Liver (tissue), 9 donors: ENCODE data around the gene MT1M. TPM values are rescaled to one million over a fixed set of nuclear protein-coding genes. Genes with fewer than 3 reads are reported as not detected.
"Not testable (repeated sequence)": the region's sequence is repeated elsewhere in the genome, so short reads cannot be mapped to it uniquely, and the experiment has no call there.

Experiments
- DNase-seq: peaks from one replicate; pipeline ENCODE4 v3.0.0-alpha.2; 2017; ENCODE audit warnings: low spot score
- H3K27ac ChIP-seq, 2 donors: one replicate each; pipeline ENCODE4 v1.7.0; 2013; ENCODE audit warnings: inconsistent platforms in 2 of 2, low read length in 2 of 2, control low read depth in 1 of 2, low read depth in 1 of 2, mild to moderate bottlenecking in 1 of 2
- H3K27me3 ChIP-seq, 4 donors: one replicate each; pipeline versions ENCODE4 v1.6.1 to v1.7.0; 2013; ENCODE audit warnings: low read length in 3 of 4, inconsistent platforms in 1 of 4, mild to moderate bottlenecking in 1 of 4, moderate library complexity in 1 of 4; ENCODE audit not compliant: control insufficient read depth in 4 of 4, insufficient read depth in 4 of 4
- H3K36me3 ChIP-seq, 4 donors: one replicate each; pipeline versions ENCODE4 v1.6.1 to v1.7.0; 2013; ENCODE audit warnings: low read length in 3 of 4, mild to moderate bottlenecking in 3 of 4, low read depth in 1 of 4, moderate library complexity in 1 of 4; ENCODE audit not compliant: control insufficient read depth in 4 of 4, insufficient read depth in 3 of 4
- H3K4me1 ChIP-seq, 4 donors: one replicate each; pipeline versions ENCODE4 v1.6.1 to v1.7.0; 2013; ENCODE audit warnings: low read length in 3 of 4, mild to moderate bottlenecking in 3 of 4, moderate library complexity in 1 of 4; ENCODE audit not compliant: control insufficient read depth in 4 of 4, insufficient read depth in 4 of 4
- H3K4me3 ChIP-seq, 3 donors: one replicate each; pipeline versions ENCODE4 v1.6.1 to v1.7.0; 2013; ENCODE audit warnings: low read length in 3 of 3, control low read depth in 1 of 3, low read depth in 1 of 3, mild to moderate bottlenecking in 1 of 3
- H3K9ac ChIP-seq, 2 donors: one replicate each; pipeline ENCODE4 v1.7.0; 2013; ENCODE audit warnings: low read length in 2 of 2, mild to moderate bottlenecking in 2 of 2, moderate library complexity in 2 of 2, control low read depth in 1 of 2, low read depth in 1 of 2
- H3K9me3 ChIP-seq, 4 donors: one replicate each; pipeline versions ENCODE4 v1.6.1 to v1.7.0; 2013; ENCODE audit warnings: low read length in 3 of 4; ENCODE audit not compliant: control insufficient read depth in 4 of 4
- EGR1 ChIP-seq, 2 donors: IDR thresholded peaks; 2 replicates each; pipeline ENCODE4 v1.6.1; 2016 to 2018; ENCODE audit warnings: antibody characterized with exemption in 2 of 2, low read depth in 2 of 2
- FOXA1 ChIP-seq: IDR thresholded peaks from 2 replicates; pipeline ENCODE4 v1.6.1; 2016; ENCODE audit warnings: antibody characterized with exemption
- FOXA2 ChIP-seq: IDR thresholded peaks from 2 replicates; pipeline ENCODE4 v1.6.1; 2016; ENCODE audit warnings: antibody characterized with exemption
- GABPA ChIP-seq, 2 donors: IDR thresholded peaks in 1 of 2; conservative IDR thresholded peaks in 1 of 2; 2 replicates each; pipeline ENCODE4 v1.6.1; 2016; ENCODE audit warnings: antibody characterized with exemption in 2 of 2, mild to moderate bottlenecking in 1 of 2, moderate library complexity in 1 of 2
- HNF4A ChIP-seq, 2 donors: conservative IDR thresholded peaks; 2 replicates each; pipeline ENCODE4 v1.6.1; 2016; ENCODE audit warnings: antibody characterized with exemption in 2 of 2, mild to moderate bottlenecking in 2 of 2
- HNF4G ChIP-seq: IDR thresholded peaks from 2 replicates; pipeline ENCODE4 v1.6.1; 2016; ENCODE audit warnings: antibody characterized with exemption
- JUND ChIP-seq, 2 donors: IDR thresholded peaks; 2 replicates each; pipeline ENCODE4 v1.6.1; 2016; ENCODE audit warnings: antibody characterized with exemption in 2 of 2
- NR2F2 ChIP-seq: IDR thresholded peaks from 2 replicates; pipeline ENCODE4 v1.6.1; 2016; ENCODE audit warnings: antibody characterized with exemption
- RXRA ChIP-seq, 2 donors: IDR thresholded peaks; 2 replicates each; pipeline ENCODE4 v1.6.1; 2017 to 2018; ENCODE audit warnings: antibody characterized with exemption in 2 of 2, mild to moderate bottlenecking in 1 of 2
- SP1 ChIP-seq: IDR thresholded peaks from 2 replicates; pipeline ENCODE4 v1.6.1; 2018; ENCODE audit warnings: antibody characterized with exemption, mild to moderate bottlenecking
- TAF1 ChIP-seq: conservative IDR thresholded peaks from 2 replicates; pipeline ENCODE4 v1.6.1; 2016; ENCODE audit warnings: antibody characterized with exemption, mild to moderate bottlenecking
- YY1 ChIP-seq: IDR thresholded peaks from 2 replicates; pipeline ENCODE4 v1.6.1; 2016; ENCODE audit warnings: antibody characterized with exemption, mild to moderate bottlenecking
- WGBS: extraction: QIAGEN DNeasy Blood & Tissue Kit; methylation state at CpG from one replicate; pipeline ENCODE4 v1.1.7; 2013; 5-methylcytosine and 5-hydroxymethylcytosine counted together
- polyA plus RNA-seq, 2 donors: library from polyadenylated mRNA; stranded (reverse) in 1 of 2; unstranded in 1 of 2; fragments of 200-250 nt in 1 of 2; fragments of >200 nt in 1 of 2; fragmentation: Nextera tagmentation in 1 of 2; extraction: Ambion mirVana in 1 of 2; gene quantifications; one replicate each; pipeline versions ENCODE4 v1.2.1 to v1.2.3, GENCODE V29; 2013 to 2015
- total RNA-seq, 2 donors: library from RNA; depleted of rRNA; stranded (reverse); fragments of >200 nt; gene quantifications; one replicate each; pipeline ENCODE4 v1.2.3, GENCODE V29; 2014
- TF ChIP-seq, protein P1 (sequence below): IDR thresholded peaks from 2 replicates; pipeline ENCODE4 v1.6.1; 2016; ENCODE audit warnings: antibody characterized with exemption
- TF ChIP-seq, protein P2 (sequence below): IDR thresholded peaks from 2 replicates; pipeline ENCODE4 v1.6.1; 2016; ENCODE audit warnings: antibody characterized with exemption, mild to moderate bottlenecking
- TF ChIP-seq, protein P3 (sequence below): fragments of 150-350 bp; IDR thresholded peaks from 2 replicates; pipeline ENCODE4 v1.5.1; 2017; ENCODE audit warnings: improper control_type of control experiment, low read depth, low read length; ENCODE audit not compliant: missing input control
- donor health status: healthy.
- donor health status: healthy.
- donor health status: healthy.
- donor health status: healthy.
- donor health status: healthy.

MT1M gene
- total and polyA plus RNA-seq, 4 donors, result 20.4 to 343 (median 194) TPM

GRCh38 chr16:56621665-56622445 is 10.6 kb upstream of the MT1M start:
- not testable (repeated sequence) for DNase-seq, H3K4me3 ChIP-seq, H3K9me3 ChIP-seq, H3K27me3 ChIP-seq, H3K9ac ChIP-seq, H3K36me3 ChIP-seq
- Histone ChIP-seq H3K4me1 (peaks cover 0 to 33% (median 12%) of the 10 kb centered on the region in 4 donors), H3K27ac (peak overlapping the region; percentile 19 to 54)
- WGBS, result 75% methylated on average over 4 of the region's 4 CpGs
- peak; percentile 43 for TF ChIP-seq SP1
- TF ChIP-seq HNF4A (conservative IDR thresholded peaks at IDR 0.05), result peak; percentile 39 to 50
- TF ChIP-seq RXRA (IDR thresholded peaks at IDR 0.05), result peak; percentile 26 to 58

- H3K4me1 ChIP-seq, result peaks cover 0 to 22% (median 6%) of the 10 kb centered on the region in 4 donors
- not testable (repeated sequence) for H3K27me3 ChIP-seq, H3K27ac ChIP-seq, DNase-seq, H3K36me3 ChIP-seq, H3K9ac ChIP-seq, H3K9me3 ChIP-seq, H3K4me3 ChIP-seq
- 95% methylated on average over 5 of the region's 5 CpGs for WGBS
Observed at GRCh38 chr16:56623184-56623583, 9.3 kb upstream of the MT1M start.

DNA sequence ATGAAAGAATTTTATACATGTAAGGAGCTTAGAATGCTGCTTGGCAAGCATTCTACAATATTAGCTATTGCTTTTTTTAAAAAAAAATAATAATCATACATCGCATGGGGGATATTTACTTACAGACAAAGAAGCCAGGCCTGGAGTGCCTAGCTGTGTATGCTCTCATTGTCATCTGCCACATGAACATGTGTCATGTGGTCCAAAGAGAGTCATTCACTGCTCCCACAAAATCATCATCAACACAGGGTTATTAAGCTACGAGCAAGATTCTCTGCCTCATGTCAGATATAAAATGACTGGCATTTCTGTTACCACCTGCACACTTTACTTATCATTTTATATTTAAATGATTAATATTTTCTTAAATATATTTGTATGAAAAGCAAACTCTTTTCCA is 8.8 kb upstream of the MT1M start:
- H3K4me1 ChIP-seq, result peaks cover 0 to 17% (median 3%) of the 10 kb centered on the region in 4 donors
- 98% methylated on average over 2 of the region's 2 CpGs for WGBS
- no peaks in the 10 kb centered on the region for H3K9me3 ChIP-seq
- no peak overlapping the region for H3K27ac ChIP-seq
- no peak overlapping the region for H3K9ac ChIP-seq
- no peak for TF ChIP-seq HNF4A (conservative IDR thresholded peaks at IDR 0.05)
- no peak for TF ChIP-seq TAF1
- no peak for TF ChIP-seq JUND (IDR thresholded peaks at IDR 0.05)
- TF ChIP-seq, protein P1, sequence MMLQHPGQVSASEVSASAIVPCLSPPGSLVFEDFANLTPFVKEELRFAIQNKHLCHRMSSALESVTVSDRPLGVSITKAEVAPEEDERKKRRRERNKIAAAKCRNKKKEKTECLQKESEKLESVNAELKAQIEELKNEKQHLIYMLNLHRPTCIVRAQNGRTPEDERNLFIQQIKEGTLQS, result no peak
- TF ChIP-seq GABPA (IDR thresholded peaks at IDR 0.05 in 1 of 2, conservative IDR thresholded peaks at IDR 0.05 in 1 of 2), result no peak
- no peak for TF ChIP-seq NR2F2
- no peaks in the 10 kb centered on the region for H3K27me3 ChIP-seq
- H3K4me3 ChIP-seq, result no peak overlapping the region
- H3K36me3 ChIP-seq, result peaks cover 0 to 3% (median 0%) of the 10 kb centered on the region in 4 donors
- DNase-seq, result no peak

GRCh38 chr16:56625140-56625942 is 7.1 kb upstream of the MT1M start, which contains the start of gene MT1E:
Gene MT1E, plus strand, starts transcription at chr16:56625781. Its CDS starts 71 bp downstream, at chr16:56625852.
- TF ChIP-seq YY1 (peak; percentile 63), FOXA2 (no peak), SP1 (peak; percentile 80), TAF1 (peak; percentile 98), HNF4G (peak; percentile 6), RXRA (IDR thresholded peaks at IDR 0.05) (no peak), EGR1 (IDR thresholded peaks at IDR 0.05; ENCODE audit: low read depth in 2 of 2) (no peak), NR2F2 (no peak), HNF4A (conservative IDR thresholded peaks at IDR 0.05) (peak in 1 of 2 donors; percentile 30), FOXA1 (no peak)
- TF ChIP-seq, protein P2, sequence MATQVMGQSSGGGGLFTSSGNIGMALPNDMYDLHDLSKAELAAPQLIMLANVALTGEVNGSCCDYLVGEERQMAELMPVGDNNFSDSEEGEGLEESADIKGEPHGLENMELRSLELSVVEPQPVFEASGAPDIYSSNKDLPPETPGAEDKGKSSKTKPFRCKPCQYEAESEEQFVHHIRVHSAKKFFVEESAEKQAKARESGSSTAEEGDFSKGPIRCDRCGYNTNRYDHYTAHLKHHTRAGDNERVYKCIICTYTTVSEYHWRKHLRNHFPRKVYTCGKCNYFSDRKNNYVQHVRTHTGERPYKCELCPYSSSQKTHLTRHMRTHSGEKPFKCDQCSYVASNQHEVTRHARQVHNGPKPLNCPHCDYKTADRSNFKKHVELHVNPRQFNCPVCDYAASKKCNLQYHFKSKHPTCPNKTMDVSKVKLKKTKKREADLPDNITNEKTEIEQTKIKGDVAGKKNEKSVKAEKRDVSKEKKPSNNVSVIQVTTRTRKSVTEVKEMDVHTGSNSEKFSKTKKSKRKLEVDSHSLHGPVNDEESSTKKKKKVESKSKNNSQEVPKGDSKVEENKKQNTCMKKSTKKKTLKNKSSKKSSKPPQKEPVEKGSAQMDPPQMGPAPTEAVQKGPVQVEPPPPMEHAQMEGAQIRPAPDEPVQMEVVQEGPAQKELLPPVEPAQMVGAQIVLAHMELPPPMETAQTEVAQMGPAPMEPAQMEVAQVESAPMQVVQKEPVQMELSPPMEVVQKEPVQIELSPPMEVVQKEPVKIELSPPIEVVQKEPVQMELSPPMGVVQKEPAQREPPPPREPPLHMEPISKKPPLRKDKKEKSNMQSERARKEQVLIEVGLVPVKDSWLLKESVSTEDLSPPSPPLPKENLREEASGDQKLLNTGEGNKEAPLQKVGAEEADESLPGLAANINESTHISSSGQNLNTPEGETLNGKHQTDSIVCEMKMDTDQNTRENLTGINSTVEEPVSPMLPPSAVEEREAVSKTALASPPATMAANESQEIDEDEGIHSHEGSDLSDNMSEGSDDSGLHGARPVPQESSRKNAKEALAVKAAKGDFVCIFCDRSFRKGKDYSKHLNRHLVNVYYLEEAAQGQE, result peak; percentile 85
- TF ChIP-seq, protein P3, sequence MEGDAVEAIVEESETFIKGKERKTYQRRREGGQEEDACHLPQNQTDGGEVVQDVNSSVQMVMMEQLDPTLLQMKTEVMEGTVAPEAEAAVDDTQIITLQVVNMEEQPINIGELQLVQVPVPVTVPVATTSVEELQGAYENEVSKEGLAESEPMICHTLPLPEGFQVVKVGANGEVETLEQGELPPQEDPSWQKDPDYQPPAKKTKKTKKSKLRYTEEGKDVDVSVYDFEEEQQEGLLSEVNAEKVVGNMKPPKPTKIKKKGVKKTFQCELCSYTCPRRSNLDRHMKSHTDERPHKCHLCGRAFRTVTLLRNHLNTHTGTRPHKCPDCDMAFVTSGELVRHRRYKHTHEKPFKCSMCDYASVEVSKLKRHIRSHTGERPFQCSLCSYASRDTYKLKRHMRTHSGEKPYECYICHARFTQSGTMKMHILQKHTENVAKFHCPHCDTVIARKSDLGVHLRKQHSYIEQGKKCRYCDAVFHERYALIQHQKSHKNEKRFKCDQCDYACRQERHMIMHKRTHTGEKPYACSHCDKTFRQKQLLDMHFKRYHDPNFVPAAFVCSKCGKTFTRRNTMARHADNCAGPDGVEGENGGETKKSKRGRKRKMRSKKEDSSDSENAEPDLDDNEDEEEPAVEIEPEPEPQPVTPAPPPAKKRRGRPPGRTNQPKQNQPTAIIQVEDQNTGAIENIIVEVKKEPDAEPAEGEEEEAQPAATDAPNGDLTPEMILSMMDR, result no peak
- WGBS, result 1% methylated on average over 62 of the region's 62 CpGs
- peak within 1 kb of the TSS; percentile 78 to 97 (median 95) for H3K4me3 ChIP-seq
- peak; percentile 80 for DNase-seq
- H3K36me3 ChIP-seq, result peaks cover 0 to 3% (median 0%) of the 10 kb centered on the region in 4 donors
- peaks cover 0 to 17% (median 6%) of the 10 kb centered on the region in 4 donors for H3K4me1 ChIP-seq
- no peaks in the 10 kb centered on the region for H3K9me3 ChIP-seq
- peak within 1 kb of the TSS; percentile 93 to 99 for H3K27ac ChIP-seq
- H3K27me3 ChIP-seq, result no peaks in the 10 kb centered on the region
- peak within 1 kb of the TSS; percentile 94 to 96 for H3K9ac ChIP-seq
